ENCODE data around the gene ADAMTS7.

DNA sequence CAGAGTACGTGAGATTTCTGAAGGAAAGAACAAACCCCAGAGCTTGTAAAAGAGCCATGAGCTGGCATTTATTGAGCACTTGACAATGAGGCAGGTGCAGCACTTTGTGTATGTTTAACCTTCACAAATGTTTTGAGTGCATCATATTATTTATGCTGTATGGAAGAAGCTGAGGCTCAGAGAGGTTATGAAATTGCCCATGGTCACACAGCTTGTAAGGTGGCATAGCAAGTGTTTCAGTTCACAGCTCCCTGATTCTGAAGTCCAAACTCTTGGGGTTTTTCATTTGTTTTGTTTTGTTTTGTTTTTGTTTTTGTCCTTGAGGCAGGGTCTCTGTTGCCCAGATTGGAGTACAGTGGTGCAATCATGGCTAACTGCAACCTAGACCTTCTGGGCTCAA is 25.1 kb upstream of the ADAMTS7 start:
- TF ChIP-seq POLR2A (IDR thresholded peaks at IDR 0.05; ENCODE audit: control extremely low read depth in 1 of 2, low read depth in 2 of 2, low read length in 2 of 2), result no peak
- no peak for TF ChIP-seq GABPA (IDR thresholded peaks at IDR 0.05; ENCODE audit: borderline replicate concordance, insufficient read depth, low read length)
- TF ChIP-seq EZH2 (IDR thresholded peaks at IDR 0.05; ENCODE audit: low read depth, low read length, severe bottlenecking), result no peak
- TF ChIP-seq, protein P1, sequence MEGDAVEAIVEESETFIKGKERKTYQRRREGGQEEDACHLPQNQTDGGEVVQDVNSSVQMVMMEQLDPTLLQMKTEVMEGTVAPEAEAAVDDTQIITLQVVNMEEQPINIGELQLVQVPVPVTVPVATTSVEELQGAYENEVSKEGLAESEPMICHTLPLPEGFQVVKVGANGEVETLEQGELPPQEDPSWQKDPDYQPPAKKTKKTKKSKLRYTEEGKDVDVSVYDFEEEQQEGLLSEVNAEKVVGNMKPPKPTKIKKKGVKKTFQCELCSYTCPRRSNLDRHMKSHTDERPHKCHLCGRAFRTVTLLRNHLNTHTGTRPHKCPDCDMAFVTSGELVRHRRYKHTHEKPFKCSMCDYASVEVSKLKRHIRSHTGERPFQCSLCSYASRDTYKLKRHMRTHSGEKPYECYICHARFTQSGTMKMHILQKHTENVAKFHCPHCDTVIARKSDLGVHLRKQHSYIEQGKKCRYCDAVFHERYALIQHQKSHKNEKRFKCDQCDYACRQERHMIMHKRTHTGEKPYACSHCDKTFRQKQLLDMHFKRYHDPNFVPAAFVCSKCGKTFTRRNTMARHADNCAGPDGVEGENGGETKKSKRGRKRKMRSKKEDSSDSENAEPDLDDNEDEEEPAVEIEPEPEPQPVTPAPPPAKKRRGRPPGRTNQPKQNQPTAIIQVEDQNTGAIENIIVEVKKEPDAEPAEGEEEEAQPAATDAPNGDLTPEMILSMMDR (IDR thresholded peaks at IDR 0.05; ENCODE audit: control extremely low read depth in 1 of 3, insufficient read depth in 1 of 3, low read depth in 1 of 3, low read length in 3 of 3), result no peak
- TF ChIP-seq, protein P2, sequence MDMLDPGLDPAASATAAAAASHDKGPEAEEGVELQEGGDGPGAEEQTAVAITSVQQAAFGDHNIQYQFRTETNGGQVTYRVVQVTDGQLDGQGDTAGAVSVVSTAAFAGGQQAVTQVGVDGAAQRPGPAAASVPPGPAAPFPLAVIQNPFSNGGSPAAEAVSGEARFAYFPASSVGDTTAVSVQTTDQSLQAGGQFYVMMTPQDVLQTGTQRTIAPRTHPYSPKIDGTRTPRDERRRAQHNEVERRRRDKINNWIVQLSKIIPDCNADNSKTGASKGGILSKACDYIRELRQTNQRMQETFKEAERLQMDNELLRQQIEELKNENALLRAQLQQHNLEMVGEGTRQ (IDR thresholded peaks at IDR 0.05; ENCODE audit: low read length), result no peak
- TF ChIP-seq EP300 (IDR thresholded peaks at IDR 0.05; ENCODE audit: borderline replicate concordance in 1 of 2, low read depth in 2 of 2, low read length in 2 of 2), result no peak
- TF ChIP-seq, protein P3, sequence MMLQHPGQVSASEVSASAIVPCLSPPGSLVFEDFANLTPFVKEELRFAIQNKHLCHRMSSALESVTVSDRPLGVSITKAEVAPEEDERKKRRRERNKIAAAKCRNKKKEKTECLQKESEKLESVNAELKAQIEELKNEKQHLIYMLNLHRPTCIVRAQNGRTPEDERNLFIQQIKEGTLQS (IDR thresholded peaks at IDR 0.05; ENCODE audit: insufficient read depth, low read depth, low read length), result no peak
- TF ChIP-seq POLR2AphosphoS5 (IDR thresholded peaks at IDR 0.05; ENCODE audit: low read depth, low read length), result no peak
- TF ChIP-seq TCF12 (IDR thresholded peaks at IDR 0.05; ENCODE audit: low read depth, low read length), result no peak
- no peak for TF ChIP-seq JUND (IDR thresholded peaks at IDR 0.05; ENCODE audit: low read length)

Data from H1 (cell line).